Mesangial cell (primary cell): ENCODE measurements around the gene ARHGDIG. TPM values are rescaled to one million over a fixed set of nuclear protein-coding genes. Genes with fewer than 3 reads are reported as not detected.

Experiments
- total RNA-seq: library from RNA; depleted of rRNA; stranded (reverse); fragments of >200 nt; gene quantifications from 2 replicates; pipeline ENCODE4 v1.2.3, GENCODE V29; 2015

Gene ARHGDIG
- 0.33 and 0.89 TPM in 2 replicates for total RNA-seq

DNA sequence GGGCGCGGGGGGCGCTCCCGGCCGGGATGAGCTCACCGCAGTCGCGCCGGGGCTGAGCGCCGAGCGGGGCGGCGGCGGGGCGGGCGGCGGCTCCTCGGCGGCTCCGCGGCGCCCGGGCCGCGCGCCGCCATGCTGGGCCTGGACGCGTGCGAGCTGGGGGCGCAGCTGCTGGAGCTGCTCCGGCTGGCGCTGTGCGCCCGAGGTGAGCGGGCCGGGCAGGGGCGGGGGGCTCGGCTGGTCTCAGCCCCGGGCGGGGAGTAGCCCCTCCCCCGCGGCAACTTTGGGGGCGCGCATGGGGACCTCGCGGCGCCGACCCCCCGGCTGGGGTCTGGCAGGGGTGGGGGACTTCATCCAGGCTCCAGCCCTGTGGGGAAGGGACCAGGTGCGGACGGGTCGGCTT, at the start of gene ARHGDIG:
TSS of gene ARHGDIG (plus strand) at position 40 of the 400 bp plus-strand sequence. CDS start at position 130, 90 bp downstream.

DNA sequence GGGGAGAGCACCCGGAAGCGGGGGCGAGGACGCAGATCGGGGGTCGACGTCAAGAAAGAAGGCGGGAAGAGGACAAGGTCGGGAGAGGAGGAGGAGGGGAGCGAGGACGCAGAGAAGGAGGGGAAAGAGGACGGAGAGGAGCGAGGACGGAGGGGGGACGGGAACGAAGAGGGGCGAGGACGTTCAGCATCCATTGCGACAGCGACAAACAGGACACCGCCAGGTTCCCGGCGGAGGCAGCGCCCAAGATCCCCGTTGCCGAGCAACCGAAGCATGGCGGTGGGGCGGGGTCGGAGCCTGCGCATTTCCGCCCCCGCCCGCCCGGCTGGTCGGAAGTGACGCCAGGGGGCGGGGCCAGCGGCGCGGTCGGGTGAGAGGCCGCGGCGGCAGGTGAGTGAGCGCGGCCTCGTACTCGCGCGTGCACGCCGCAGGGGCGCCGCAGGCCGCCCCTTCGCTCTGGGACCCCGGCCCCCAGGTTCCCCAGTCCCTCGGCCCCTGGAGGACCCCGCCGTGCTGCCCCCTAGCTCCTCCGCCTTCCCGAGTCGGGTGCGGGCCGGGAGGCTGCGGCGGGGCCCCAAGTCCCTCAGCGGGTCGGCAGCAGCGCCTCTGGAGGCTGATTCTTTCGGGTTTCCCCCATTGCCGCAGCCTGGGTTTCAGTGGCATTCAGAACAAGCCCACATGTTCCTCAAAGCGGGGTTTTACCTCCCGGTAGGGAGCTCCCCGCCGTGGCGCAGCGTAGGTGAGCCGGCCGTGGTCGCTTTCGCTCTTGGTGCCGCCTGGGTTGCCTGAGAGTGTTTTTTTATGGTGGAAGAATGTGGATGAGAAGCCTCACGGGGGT, 45.7 kb upstream of the ARHGDIG start, which contains the start of gene FAM234A:
TSS of gene FAM234A (plus strand) at position 354 of the 838 bp plus-strand sequence. CDS start 19,593 bp downstream, outside the sequence.

GRCh38 chr16:275786-276232, 4.6 kb upstream of the ARHGDIG start, which contains the start of gene RGS11:
RGS11 (minus strand) TSS chr16:275944; CDS start chr16:275911, 33 bp downstream.

DNA sequence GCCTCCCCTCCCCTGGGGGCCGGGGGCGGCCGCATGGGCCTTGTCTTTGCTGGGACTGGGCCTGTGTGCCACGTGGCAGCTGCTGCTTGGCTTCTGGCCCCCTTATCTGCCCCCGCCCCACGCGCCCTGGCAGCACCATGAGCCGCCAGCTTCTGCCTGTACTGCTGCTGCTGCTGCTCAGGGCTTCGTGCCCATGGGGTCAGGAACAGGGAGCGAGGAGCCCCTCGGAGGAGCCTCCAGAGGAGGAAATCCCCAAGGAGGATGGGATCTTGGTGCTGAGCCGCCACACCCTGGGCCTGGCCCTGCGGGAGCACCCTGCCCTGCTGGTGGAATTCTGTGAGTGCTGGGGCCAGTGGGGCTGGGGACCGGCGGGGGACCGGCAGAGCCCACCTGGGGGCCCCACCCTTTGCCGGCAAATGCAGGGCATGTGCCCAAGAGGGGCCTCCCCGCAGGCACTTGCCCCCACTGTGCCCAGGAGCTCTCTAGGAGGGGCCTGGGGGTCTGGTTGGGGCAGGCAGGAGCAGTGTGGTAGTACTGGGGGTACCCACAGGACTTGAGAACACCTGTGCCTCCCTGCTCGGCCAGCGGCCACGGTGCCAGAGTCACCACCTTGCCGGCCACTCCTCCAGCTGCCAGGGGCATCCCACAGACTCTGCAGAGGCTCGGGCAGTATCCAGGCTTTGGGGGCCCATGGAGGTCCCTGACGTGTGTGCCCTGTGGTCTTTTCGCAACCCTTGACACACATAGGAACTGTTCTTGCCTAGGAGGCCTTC, 2.8 kb downstream of the ARHGDIG start, which contains the start of gene PDIA2:
TSS of gene PDIA2 (plus strand) at position 132 of the 773 bp plus-strand sequence. CDS start at position 138, 6 bp downstream.

Other genes with a start within 250 kb of the ARHGDIG start
- gene POLR3K, start 227.0 kb upstream of the ARHGDIG start, total RNA-seq = 3.4 and 10.8 TPM in 2 replicates
- gene SNRNP25, start 226.8 kb upstream of the ARHGDIG start, total RNA-seq = 18.3 and 41.2 TPM in 2 replicates
- 25.6 and 81.1 TPM in 2 replicates for gene RHBDF1, start 208.0 kb upstream of the ARHGDIG start, total RNA-seq
- 198 and 363 TPM in 2 replicates for gene MPG, start 202.4 kb upstream of the ARHGDIG start, total RNA-seq
- 28.0 and 51.8 TPM in 2 replicates for gene NPRL3, start 141.9 kb upstream of the ARHGDIG start, total RNA-seq
- gene HBZ, start 127.9 kb upstream of the ARHGDIG start, total RNA-seq = not detected in 2 replicates
- not detected in 2 replicates for gene HBM, start 114.6 kb upstream of the ARHGDIG start, total RNA-seq
- gene HBA2, start 107.7 kb upstream of the ARHGDIG start, total RNA-seq = not detected in 2 replicates
- gene HBA1, start 103.9 kb upstream of the ARHGDIG start, total RNA-seq = not detected in 2 replicates
- gene HBQ1, start 100.1 kb upstream of the ARHGDIG start, total RNA-seq = 4.9 TPM in 1 of 2 replicates, not detected in the other
- gene LUC7L, start 51.1 kb upstream of the ARHGDIG start, total RNA-seq = 24.8 and 34.2 TPM in 2 replicates
- 77.1 and 163 TPM in 2 replicates for gene FAM234A, start 45.8 kb upstream of the ARHGDIG start, total RNA-seq
- gene RGS11, start 4.6 kb upstream of the ARHGDIG start, total RNA-seq = 0.33 and 5.2 TPM in 2 replicates
- 0.25 TPM in 1 of 2 replicates, not detected in the other for gene PDIA2, start 2.6 kb downstream of the ARHGDIG start, total RNA-seq
- gene AXIN1, start 72.1 kb downstream of the ARHGDIG start, total RNA-seq = 23.5 and 27.3 TPM in 2 replicates
- gene MRPL28, start 89.9 kb downstream of the ARHGDIG start, total RNA-seq = 173 and 194 TPM in 2 replicates
- gene PGAP6, start 101.4 kb downstream of the ARHGDIG start, total RNA-seq = 67.5 and 116 TPM in 2 replicates
- gene NME4, start 116.6 kb downstream of the ARHGDIG start, total RNA-seq = 138 and 142 TPM in 2 replicates
- 23.1 and 55.1 TPM in 2 replicates for gene DECR2, start 121.3 kb downstream of the ARHGDIG start, total RNA-seq
- gene RAB11FIP3, start 145.1 kb downstream of the ARHGDIG start, total RNA-seq = 23.1 and 40.3 TPM in 2 replicates
- 49.4 and 70.6 TPM in 2 replicates for gene CAPN15, start 247.1 kb downstream of the ARHGDIG start, total RNA-seq